Kidney tubule cell (primary cell): ENCODE data around the gene ABHD8.

Experiments
- DNase-seq: peaks from one replicate; pipeline ENCODE4 v3.0.0-alpha.2; 2018; ENCODE audit warnings: low spot score

Gene ABHD8

GRCh38 chr19:17266026-17266425 lies 37.2 kb downstream of the ABHD8 start:
- DNase-seq, result no peak

- no peak for DNase-seq
Measured at GRCh38 chr19:17264641-17264979, 38.6 kb downstream of the ABHD8 start, which contains the start of gene USHBP1. Gene USHBP1, minus strand, starts transcription at chr19:17264745. Its CDS starts 446 bp downstream, at chr19:17264299.

- no peak for DNase-seq
Measured at GRCh38 chr19:17263712-17264640, 39.2 kb downstream of the ABHD8 start.

- DNase-seq, result no peak
Measured at GRCh38 chr19:17262557-17262956, 40.7 kb downstream of the ABHD8 start.

- peak; percentile 84 for DNase-seq
Measured at GRCh38 chr19:17260842-17261325, 42.3 kb downstream of the ABHD8 start.

- DNase-seq, result no peak
Measured at GRCh38 chr19:17259934-17260333, 43.3 kb downstream of the ABHD8 start.

GRCh38 chr19:17259118-17259780 lies 44.0 kb downstream of the ABHD8 start:
- DNase-seq, result no peak

- no peak for DNase-seq
Measured at GRCh38 chr19:17256130-17256529, 47.1 kb downstream of the ABHD8 start.

GRCh38 chr19:17255150-17255621 lies 48.0 kb downstream of the ABHD8 start:
- DNase-seq, result peak; percentile 33

- DNase-seq, result no peak
Measured at GRCh38 chr19:17254636-17255035, 48.6 kb downstream of the ABHD8 start.

GRCh38 chr19:17249887-17250548 lies 53.2 kb downstream of the ABHD8 start:
- DNase-seq, result no peak

GRCh38 chr19:17248011-17248776 lies 55.0 kb downstream of the ABHD8 start:
- peak; percentile 43 for DNase-seq

- no peak for DNase-seq
Measured at GRCh38 chr19:17246681-17247425, 56.4 kb downstream of the ABHD8 start.

GRCh38 chr19:17245535-17245984 lies 57.7 kb downstream of the ABHD8 start, which contains the start of gene NR2F6:
Gene NR2F6, minus strand, starts transcription at chr19:17245919. Its CDS starts 699 bp downstream, at chr19:17245220.
- peak; percentile 19 for DNase-seq

- DNase-seq, result peak; percentile 17
Measured at GRCh38 chr19:17244618-17245534, 58.3 kb downstream of the ABHD8 start.

GRCh38 chr19:17243830-17244617 lies 59.2 kb downstream of the ABHD8 start:
- DNase-seq, result peak; percentile 65

GRCh38 chr19:17243211-17243829 lies 59.9 kb downstream of the ABHD8 start:
- no peak for DNase-seq
